ENCODE results near the gene MCEE.
"Not testable (repeated sequence)": the region's sequence is repeated elsewhere in the genome, so short reads cannot be mapped to it uniquely, and the experiment has no call there.

MCEE gene

GRCh38 chr2:71153585-71154224 lies 23.7 kb upstream of the MCEE start:
- Histone ChIP-seq H3K4me3 (ENCODE audit: insufficient read depth, low read depth, low read length, poor library complexity, severe bottlenecking) (no peak overlapping the region), H3K36me3 (ENCODE audit: control insufficient read depth, insufficient read depth, low read length) (peaks cover 9% of the 10 kb centered on the region), H3K27me3 (replicated peaks; ENCODE audit: control insufficient read depth, insufficient read depth, low read length, poor library complexity, severe bottlenecking) (peaks cover 4% of the 10 kb centered on the region), H3K9me3 (ENCODE audit: control insufficient read depth, low read length) (no peaks in the 10 kb centered on the region), H3K27ac (ENCODE audit: insufficient read depth, low read length, poor library complexity, severe bottlenecking) (no peak overlapping the region), H3K4me1 (ENCODE audit: control insufficient read depth, insufficient read depth, low read length, poor library complexity, severe bottlenecking) (no peaks in the 10 kb centered on the region)
- DNase-seq = no peak

GRCh38 chr2:71151620-71152019 lies 21.6 kb upstream of the MCEE start:
- Histone ChIP-seq H3K27ac (ENCODE audit: insufficient read depth, low read length, poor library complexity, severe bottlenecking) (no peak overlapping the region), H3K4me1 (ENCODE audit: control insufficient read depth, insufficient read depth, low read length, poor library complexity, severe bottlenecking) (no peaks in the 10 kb centered on the region), H3K27me3 (replicated peaks; ENCODE audit: control insufficient read depth, insufficient read depth, low read length, poor library complexity, severe bottlenecking) (no peaks in the 10 kb centered on the region), H3K9me3 (ENCODE audit: control insufficient read depth, low read length) (no peaks in the 10 kb centered on the region), H3K36me3 (ENCODE audit: control insufficient read depth, insufficient read depth, low read length) (peaks cover 27% of the 10 kb centered on the region), H3K4me3 (ENCODE audit: insufficient read depth, low read depth, low read length, poor library complexity, severe bottlenecking) (no peak overlapping the region)
- no peak for DNase-seq

GRCh38 chr2:71150082-71150816 lies 20.2 kb upstream of the MCEE start:
- Histone ChIP-seq H3K27me3 (replicated peaks; ENCODE audit: control insufficient read depth, insufficient read depth, low read length, poor library complexity, severe bottlenecking) (no peaks in the 10 kb centered on the region), H3K36me3 (ENCODE audit: control insufficient read depth, insufficient read depth, low read length) (peaks cover 39% of the 10 kb centered on the region), H3K4me1 (ENCODE audit: control insufficient read depth, insufficient read depth, low read length, poor library complexity, severe bottlenecking) (no peaks in the 10 kb centered on the region), H3K9me3 (ENCODE audit: control insufficient read depth, low read length) (no peaks in the 10 kb centered on the region), H3K27ac (ENCODE audit: insufficient read depth, low read length, poor library complexity, severe bottlenecking) (no peak overlapping the region), H3K4me3 (ENCODE audit: insufficient read depth, low read depth, low read length, poor library complexity, severe bottlenecking) (no peak overlapping the region)
- no peak for DNase-seq

- Histone ChIP-seq H3K9me3 (ENCODE audit: control insufficient read depth, low read length) (no peaks in the 10 kb centered on the region), H3K4me1 (ENCODE audit: control insufficient read depth, insufficient read depth, low read length, poor library complexity, severe bottlenecking) (no peaks in the 10 kb centered on the region), H3K36me3 (ENCODE audit: control insufficient read depth, insufficient read depth, low read length) (peaks cover 55% of the 10 kb centered on the region), H3K4me3 (ENCODE audit: insufficient read depth, low read depth, low read length, poor library complexity, severe bottlenecking) (no peak overlapping the region), H3K27me3 (replicated peaks; ENCODE audit: control insufficient read depth, insufficient read depth, low read length, poor library complexity, severe bottlenecking) (no peaks in the 10 kb centered on the region), H3K27ac (ENCODE audit: insufficient read depth, low read length, poor library complexity, severe bottlenecking) (no peak overlapping the region)
- no peak for DNase-seq
These were observed 18.6 kb upstream of the MCEE start for GRCh38 chr2:71148506-71149063.

- peaks cover 90% of the 10 kb centered on the region for H3K36me3 ChIP-seq (ENCODE audit: control insufficient read depth, insufficient read depth, low read length)
- DNase-seq = no peak
- no peaks in the 10 kb centered on the region for H3K4me1 ChIP-seq (ENCODE audit: control insufficient read depth, insufficient read depth, low read length, poor library complexity, severe bottlenecking)
- no peak overlapping the region for H3K27ac ChIP-seq (ENCODE audit: insufficient read depth, low read length, poor library complexity, severe bottlenecking)
- H3K9me3 ChIP-seq (ENCODE audit: control insufficient read depth, low read length) = no peaks in the 10 kb centered on the region
- no peaks in the 10 kb centered on the region for H3K27me3 ChIP-seq (replicated peaks; ENCODE audit: control insufficient read depth, insufficient read depth, low read length, poor library complexity, severe bottlenecking)
- H3K4me3 ChIP-seq (ENCODE audit: insufficient read depth, low read depth, low read length, poor library complexity, severe bottlenecking) = no peak overlapping the region
These were observed 13.8 kb upstream of the MCEE start for GRCh38 chr2:71143782-71144181.

- Histone ChIP-seq H3K4me1 (ENCODE audit: control insufficient read depth, insufficient read depth, low read length, poor library complexity, severe bottlenecking) (peaks cover 15% of the 10 kb centered on the region), H3K36me3 (ENCODE audit: control insufficient read depth, insufficient read depth, low read length) (peaks cover 70% of the 10 kb centered on the region), H3K9me3 (ENCODE audit: control insufficient read depth, low read length) (no peaks in the 10 kb centered on the region), H3K27me3 (replicated peaks; ENCODE audit: control insufficient read depth, insufficient read depth, low read length, poor library complexity, severe bottlenecking) (no peaks in the 10 kb centered on the region), H3K4me3 (ENCODE audit: insufficient read depth, low read depth, low read length, poor library complexity, severe bottlenecking) (no peak overlapping the region), H3K27ac (ENCODE audit: insufficient read depth, low read length, poor library complexity, severe bottlenecking) (no peak overlapping the region)
- DNase-seq = no peak
These were observed 6.1 kb upstream of the MCEE start for GRCh38 chr2:71136174-71136573.

- H3K27me3 ChIP-seq (replicated peaks; ENCODE audit: control insufficient read depth, insufficient read depth, low read length, poor library complexity, severe bottlenecking) = no peaks in the 10 kb centered on the region
- H3K9me3 ChIP-seq (ENCODE audit: control insufficient read depth, low read length) = no peaks in the 10 kb centered on the region
- DNase-seq = no peak
- H3K36me3 ChIP-seq (ENCODE audit: control insufficient read depth, insufficient read depth, low read length) = peaks cover 46% of the 10 kb centered on the region
- peaks cover 27% of the 10 kb centered on the region for H3K4me1 ChIP-seq (ENCODE audit: control insufficient read depth, insufficient read depth, low read length, poor library complexity, severe bottlenecking)
- no peak overlapping the region for H3K4me3 ChIP-seq (ENCODE audit: insufficient read depth, low read depth, low read length, poor library complexity, severe bottlenecking)
- no peak overlapping the region for H3K27ac ChIP-seq (ENCODE audit: insufficient read depth, low read length, poor library complexity, severe bottlenecking)
These were observed 3.6 kb upstream of the MCEE start for GRCh38 chr2:71133603-71134002.

- H3K27ac ChIP-seq (ENCODE audit: insufficient read depth, low read length, poor library complexity, severe bottlenecking) = peak overlapping the region; percentile 77
- H3K4me1 ChIP-seq (ENCODE audit: control insufficient read depth, insufficient read depth, low read length, poor library complexity, severe bottlenecking) = peaks cover 27% of the 10 kb centered on the region
- not testable (repeated sequence) for H3K27me3 ChIP-seq (replicated peaks; ENCODE audit: control insufficient read depth, insufficient read depth, low read length, poor library complexity, severe bottlenecking); H3K9me3 ChIP-seq (ENCODE audit: control insufficient read depth, low read length); DNase-seq
- H3K36me3 ChIP-seq (ENCODE audit: control insufficient read depth, insufficient read depth, low read length) = peaks cover 33% of the 10 kb centered on the region
- H3K4me3 ChIP-seq (ENCODE audit: insufficient read depth, low read depth, low read length, poor library complexity, severe bottlenecking) = peak overlapping the region; percentile 92
These were observed 1.5 kb upstream of the MCEE start for GRCh38 chr2:71131387-71132166.

GRCh38 chr2:71130905-71131244 lies 846 bp upstream of the MCEE start:
- Histone ChIP-seq H3K9me3 (ENCODE audit: control insufficient read depth, low read length) (no peaks in the 10 kb centered on the region), H3K27ac (ENCODE audit: insufficient read depth, low read length, poor library complexity, severe bottlenecking) (peak overlapping the region; percentile 77), H3K27me3 (replicated peaks; ENCODE audit: control insufficient read depth, insufficient read depth, low read length, poor library complexity, severe bottlenecking) (no peaks in the 10 kb centered on the region), H3K4me3 (ENCODE audit: insufficient read depth, low read depth, low read length, poor library complexity, severe bottlenecking) (peak overlapping the region; percentile 92), H3K36me3 (ENCODE audit: control insufficient read depth, insufficient read depth, low read length) (peaks cover 26% of the 10 kb centered on the region), H3K4me1 (ENCODE audit: control insufficient read depth, insufficient read depth, low read length, poor library complexity, severe bottlenecking) (peaks cover 27% of the 10 kb centered on the region)
- no peak for DNase-seq

- DNase-seq = no peak
- Histone ChIP-seq H3K4me1 (ENCODE audit: control insufficient read depth, insufficient read depth, low read length, poor library complexity, severe bottlenecking) (peaks cover 27% of the 10 kb centered on the region), H3K27ac (ENCODE audit: insufficient read depth, low read length, poor library complexity, severe bottlenecking) (peak overlapping the region; percentile 77), H3K36me3 (ENCODE audit: control insufficient read depth, insufficient read depth, low read length) (peaks cover 18% of the 10 kb centered on the region), H3K27me3 (replicated peaks; ENCODE audit: control insufficient read depth, insufficient read depth, low read length, poor library complexity, severe bottlenecking) (no peaks in the 10 kb centered on the region), H3K9me3 (ENCODE audit: control insufficient read depth, low read length) (no peaks in the 10 kb centered on the region), H3K4me3 (ENCODE audit: insufficient read depth, low read depth, low read length, poor library complexity, severe bottlenecking) (peak overlapping the region; percentile 92)
These were observed 202 bp downstream of the MCEE start for GRCh38 chr2:71129902-71130151.

All from effector memory CD4-positive, alpha-beta T cell (primary cell).